Activated CD8-positive, alpha-beta T cell treated with anti-CD3 and anti-CD28 coated beads for 36 hours (primary cell): Measurements from ENCODE around the gene TMEM134. TPM values are rescaled to one million over a fixed set of nuclear protein-coding genes. Genes with fewer than 3 reads are reported as not detected.
"Not testable (repeated sequence)": the region's sequence is repeated elsewhere in the genome, so short reads cannot be mapped to it uniquely, and the experiment has no call there.

Experiments used
- ATAC-seq: fragments of 200-7000 bp; cut with Tn5 transposase; one replicate; pipeline ENCODE4 v1.10.0; 2021; ENCODE audit warnings: mild to moderate bottlenecking, moderate library complexity
- CTCF ChIA-PET: fragments of 350-600 bp; sonication (Branson Sonifier 250); formaldehyde crosslinking; loops from one replicate; lab custom pipeline; 2021; ENCODE audit warnings: antibody characterized with exemption; lab: Charles Lee
- POLR2A ChIA-PET: fragments of 350-600 bp; sonication (Branson Sonifier 250); formaldehyde crosslinking; loops from one replicate; lab custom pipeline; 2021; ENCODE audit warnings: antibody characterized with exemption; lab: Charles Lee
- DNase-seq: peaks from one replicate; pipeline ENCODE4 v3.0.0-alpha.2; 2020
- H3K27ac Mint-ChIP-seq: one replicate; pipeline ENCODE4 v1.8.0; 2021; ENCODE audit warnings: mild to moderate bottlenecking, mixed read lengths
- H3K27me3 Mint-ChIP-seq: one replicate; pipeline ENCODE4 v1.8.0; 2021; ENCODE audit warnings: mixed read lengths
- H3K36me3 Mint-ChIP-seq: one replicate; pipeline ENCODE4 v1.8.0; 2021; ENCODE audit warnings: low read depth, mixed read lengths
- H3K4me1 Mint-ChIP-seq: one replicate; pipeline ENCODE4 v1.8.0; 2021; ENCODE audit warnings: low read depth, mixed read lengths
- H3K4me3 Mint-ChIP-seq: one replicate; pipeline ENCODE4 v1.8.0; 2021; ENCODE audit warnings: mild to moderate bottlenecking, moderate library complexity, mixed read lengths
- H3K9me3 Mint-ChIP-seq: one replicate; pipeline ENCODE4 v1.8.0; 2021; ENCODE audit warnings: mixed read lengths
- CTCF ChIP-seq: fragments of 200-600 bp; IDR thresholded peaks from one replicate; pipeline ENCODE4 v1.8.0; 2022; ENCODE audit warnings: antibody characterized with exemption, mild to moderate bottlenecking
- intact Hi-C: fragments of 100-400 bp; cut with micrococcal nuclease; formaldehyde crosslinking; loops from one replicate; pipeline ENCODE4 v1.10.0; 2022
- total RNA-seq, 2 experiments: library from RNA; stranded (reverse); gene quantifications; one replicate each; pipeline ENCODE4 v1.2.3, GENCODE V29; 2021

TMEM134 gene
- total RNA-seq, 2 experiments from 2014 or later = 56.0 to 59.2 TPM

DNA sequence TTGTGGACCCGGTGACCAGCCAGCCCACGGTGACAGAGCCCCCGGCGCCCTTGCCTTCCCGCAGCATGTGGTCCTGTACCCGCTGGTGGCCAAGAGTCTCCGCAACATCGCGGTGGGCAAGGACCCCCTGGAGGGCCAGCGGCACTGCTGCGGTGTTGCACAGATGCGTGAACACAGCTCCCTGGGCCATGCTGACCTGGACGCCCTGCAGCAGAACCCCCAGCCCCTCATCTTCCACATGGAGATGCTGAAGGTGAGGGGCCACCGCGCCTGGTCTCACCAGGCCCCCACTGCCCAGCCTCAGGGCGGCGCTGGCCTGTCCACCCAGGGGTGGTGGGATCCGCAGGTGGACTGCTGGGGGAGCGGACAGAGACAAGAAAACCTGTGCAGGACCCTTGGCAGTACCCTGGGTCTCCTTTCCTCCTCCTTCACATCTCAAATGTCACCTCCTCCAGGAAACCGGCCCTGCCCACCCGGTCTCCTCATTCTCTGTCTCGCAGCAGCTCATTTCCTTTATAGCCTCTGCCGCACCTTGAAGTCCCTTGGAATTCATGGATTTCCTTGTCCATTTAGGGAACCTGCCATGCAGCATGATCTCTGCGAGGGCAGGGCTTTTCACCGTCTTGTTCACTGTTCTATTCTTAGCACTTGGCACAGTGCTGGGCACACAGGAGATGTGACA, 20.3 kb upstream of the TMEM134 start:
- peak overlapping the region; percentile 97 for H3K27ac Mint-ChIP-seq
- H3K9me3 Mint-ChIP-seq = no peaks in the 10 kb centered on the region
- peaks cover 54% of the 10 kb centered on the region for H3K36me3 Mint-ChIP-seq
- H3K4me1 Mint-ChIP-seq = peaks cover 44% of the 10 kb centered on the region
- intact Hi-C loops = loop anchor here (10.0 kb wide), 1 partner anchor 85 kb away; the partner anchor contains the start of genes PPP1CA and TBC1D10C
- H3K27me3 Mint-ChIP-seq = no peaks in the 10 kb centered on the region
- ATAC-seq = no peak
- CTCF ChIA-PET = interaction anchor here (1.6 to 1.9 kb wide), 2 partner anchors 16 to 88 kb away, joined by 7 read pairs; partner anchors contain the start of genes PITPNM1 and PPP1CA
- DNase-seq = no peak
- no peak for TF ChIP-seq CTCF
- H3K4me3 Mint-ChIP-seq = no peak overlapping the region
- POLR2A ChIA-PET = interaction anchor here (0.8 to 10.7 kb wide), 6 partner anchors 13 to 102 kb away, joined by 3 to 108 read pairs (median 3); partner anchors contain the start of genes PITPNM1 and TMEM134

- Mint-ChIP-seq H3K27me3 (no peaks in the 10 kb centered on the region), H3K9me3 (no peaks in the 10 kb centered on the region), H3K4me1 (peaks cover 48% of the 10 kb centered on the region), H3K4me3 (peak overlapping the region; percentile 79), H3K36me3 (peaks cover 57% of the 10 kb centered on the region), H3K27ac (peak overlapping the region; percentile 97)
- TF ChIP-seq CTCF = no peak
- no peak for ATAC-seq
- ChIA-PET POLR2A (interaction anchor here (1.0 to 10.7 kb wide), 10 partner anchors 16 to 96 kb away, joined by 3 to 108 read pairs (median 10); partner anchors contain the start of genes PITPNM1, PTPRCAP and TMEM134), CTCF (interaction anchor here (1.3 to 1.6 kb wide), 2 partner anchors 18 to 19 kb away, joined by 4 read pairs; partner anchors contain the start of gene PITPNM1)
- intact Hi-C loops = loop anchor here (10.0 kb wide), 1 partner anchor 82 kb away; the partner anchor contains the start of genes PPP1CA and TBC1D10C
- DNase-seq = peak; percentile 80
Measured at GRCh38 chr11:67486481-67487195, 17.6 kb upstream of the TMEM134 start.

- ChIA-PET POLR2A (interaction anchor here (0.6 to 10.7 kb wide), 17 partner anchors 14 to 101 kb away, joined by 3 to 108 read pairs (median 6); partner anchors contain the start of genes CDK2AP2, CORO1B, GSTP1 and PITPNM1), CTCF (interaction anchor here (1.1 to 1.6 kb wide), 4 partner anchors 17 to 134 kb away, joined by 3 to 4 read pairs (median 4); partner anchors contain the start of gene PITPNM1)
- not testable (repeated sequence) for H3K27me3 Mint-ChIP-seq, H3K9me3 Mint-ChIP-seq
- peak; percentile 18 for ATAC-seq
- Mint-ChIP-seq H3K36me3 (peaks cover 54% of the 10 kb centered on the region), H3K4me3 (peak overlapping the region; percentile 79), H3K4me1 (peaks cover 47% of the 10 kb centered on the region), H3K27ac (peak overlapping the region; percentile 97)
- intact Hi-C loops = loop anchor here (10.0 kb wide), 1 partner anchor 81 kb away; the partner anchor contains the start of genes PPP1CA and TBC1D10C
- peak; percentile 86 for DNase-seq
Measured at GRCh38 chr11:67485873-67486361, 16.9 kb upstream of the TMEM134 start.

DNA sequence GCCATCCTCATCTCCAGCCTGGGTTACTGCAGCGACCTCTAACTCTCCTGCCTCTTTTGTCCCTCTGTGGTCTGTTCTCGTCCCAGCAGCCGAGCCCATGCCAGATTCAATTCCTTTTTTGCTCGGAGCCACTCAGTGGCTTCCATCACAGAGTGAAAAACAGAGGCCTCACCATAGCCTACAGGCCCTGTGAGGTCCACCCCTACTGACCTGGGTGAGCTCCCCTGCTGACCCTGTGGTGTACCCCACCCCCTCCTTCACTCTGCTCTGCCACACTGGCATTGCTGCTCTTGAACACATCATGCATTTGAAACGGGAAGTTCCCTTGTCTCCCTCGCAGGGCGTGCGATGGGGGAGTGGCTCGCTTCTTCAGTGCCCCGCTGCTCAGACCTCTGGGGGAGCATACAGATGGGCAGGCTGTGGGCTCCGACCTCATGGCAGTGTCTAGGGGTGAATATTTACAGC, 15.8 kb upstream of the TMEM134 start:
- H3K36me3 Mint-ChIP-seq = peaks cover 51% of the 10 kb centered on the region
- POLR2A ChIA-PET = interaction anchor here (0.5 to 10.7 kb wide), 25 partner anchors 8 to 213 kb away, joined by 3 to 108 read pairs (median 5); partner anchors contain the start of genes CDK2AP2, CORO1B, GSTP1 and PITPNM1
- H3K4me3 Mint-ChIP-seq = peak overlapping the region; percentile 79
- CTCF ChIA-PET = interaction anchor here (1.0 to 2.0 kb wide), 5 partner anchors 21 to 133 kb away, joined by 3 to 5 read pairs (median 4); partner anchors contain the start of genes PITPNM1 and TBC1D10C
- no peak for TF ChIP-seq CTCF
- ATAC-seq = peak; percentile 14
- H3K4me1 Mint-ChIP-seq = peaks cover 47% of the 10 kb centered on the region
- peak; percentile 91 for DNase-seq
- intact Hi-C loops = loop anchor here (1.0 to 10.0 kb wide), 3 partner anchors 21 to 80 kb away; partner anchors contain the start of genes PPP1CA, PTPRCAP and TBC1D10C
- no peaks in the 10 kb centered on the region for H3K9me3 Mint-ChIP-seq
- no peaks in the 10 kb centered on the region for H3K27me3 Mint-ChIP-seq
- H3K27ac Mint-ChIP-seq = peak overlapping the region; percentile 97
